GM23338 (cell line): Measurements from ENCODE around the gene LEFTY1. TPM values are rescaled to one million over a fixed set of nuclear protein-coding genes. Genes with fewer than 3 reads are reported as not detected.

ENCODE experiments used
- ATAC-seq: fragments of 200-7000 bp; cut with Tn5 transposase; 3 replicates; pipeline ENCODE4 v1.9.1; 2020
- DNase-seq: peaks from one replicate; pipeline ENCODE4 v3.0.0-alpha.2; 2015; ENCODE audit warnings: low spot score
- H2AFZ ChIP-seq: fragments of 200-600 bp; sonication (generic); 2 replicates; pipeline ENCODE4 v1.8.0; 2016; ENCODE audit warnings: antibody characterized with exemption, mild to moderate bottlenecking, moderate library complexity
- H3F3A ChIP-seq: fragments of 200-600 bp; sonication (generic); replicated peaks from 2 replicates; pipeline ENCODE4 v1.8.0; 2017; ENCODE audit warnings: antibody characterized with exemption, mixed run types, low read depth
- H3K27ac ChIP-seq: fragments of 200-600 bp; sonication (generic); 2 replicates; pipeline ENCODE4 v1.6.1; 2016; ENCODE audit warnings: low read depth
- H3K27me3 ChIP-seq: fragments of 200-600 bp; sonication (generic); 2 replicates; pipeline ENCODE4 v1.8.0; 2016; ENCODE audit warnings: mild to moderate bottlenecking, mixed run types, moderate library complexity; ENCODE audit not compliant: insufficient read depth
- H3K36me3 ChIP-seq: fragments of 200-600 bp; sonication (generic); 2 replicates; pipeline ENCODE4 v1.8.0; 2016; ENCODE audit warnings: mild to moderate bottlenecking; ENCODE audit not compliant: insufficient read depth
- H3K4me1 ChIP-seq: fragments of 200-600 bp; sonication (generic); 2 replicates; pipeline ENCODE4 v1.8.0; 2016; ENCODE audit warnings: mild to moderate bottlenecking, moderate library complexity; ENCODE audit not compliant: insufficient read depth
- H3K4me2 ChIP-seq: fragments of 200-600 bp; sonication (generic); 2 replicates; pipeline ENCODE4 v1.7.1; 2017; ENCODE audit warnings: mixed run types
- H3K4me3 ChIP-seq: fragments of 200-600 bp; sonication (generic); 2 replicates; pipeline ENCODE4 v1.6.1; 2016; ENCODE audit warnings: mixed run types
- H3K79me2 ChIP-seq: fragments of 200-600 bp; sonication (generic); replicated peaks from 2 replicates; pipeline ENCODE4 v1.8.0; 2017; ENCODE audit warnings: mild to moderate bottlenecking; ENCODE audit not compliant: insufficient read depth
- H3K9me2 ChIP-seq: fragments of 200-600 bp; sonication (generic); 2 replicates; pipeline ENCODE4 v1.8.0; 2017; ENCODE audit not compliant: insufficient read depth
- H4K20me1 ChIP-seq: fragments of 200-600 bp; sonication (generic); replicated peaks from 2 replicates; pipeline ENCODE4 v1.8.0; 2017; ENCODE audit warnings: mild to moderate bottlenecking; ENCODE audit not compliant: insufficient read depth
- H3K27ac Mint-ChIP-seq: 2 replicates; pipeline ENCODE4 v1.8.0; 2020; ENCODE audit warnings: inconsistent platforms, mild to moderate bottlenecking, moderate library complexity, mixed read lengths
- H3K27me3 Mint-ChIP-seq: 3 replicates; pipeline ENCODE4 v1.8.0; 2022; ENCODE audit warnings: low read depth, mild to moderate bottlenecking, moderate library complexity, mixed read lengths, inconsistent platforms; ENCODE audit not compliant: insufficient read depth, poor library complexity
- H3K36me3 Mint-ChIP-seq: 3 replicates; pipeline ENCODE4 v1.8.0; 2021; ENCODE audit warnings: low read depth, mild to moderate bottlenecking, inconsistent platforms, moderate library complexity, mixed read lengths
- H3K4me1 Mint-ChIP-seq: 3 replicates; pipeline ENCODE4 v1.8.0; 2020; ENCODE audit warnings: mild to moderate bottlenecking, inconsistent platforms, mixed read lengths
- H3K4me3 Mint-ChIP-seq: 3 replicates; pipeline ENCODE4 v1.8.0; 2021; ENCODE audit warnings: moderate library complexity, mild to moderate bottlenecking, inconsistent platforms, mixed read lengths
- H3K9me3 Mint-ChIP-seq: 3 replicates; pipeline ENCODE4 v1.8.0; 2020; ENCODE audit warnings: moderate library complexity, mild to moderate bottlenecking, inconsistent platforms, mixed read lengths
- CREB1 ChIP-seq: fragments of 250-450 bp; sonication (Bioruptor Pico); IDR thresholded peaks from 2 replicates; pipeline ENCODE4 v1.5.0; 2020; ENCODE audit warnings: low read depth, mild to moderate bottlenecking, moderate library complexity
- CTCF ChIP-seq, 2 experiments: fragments of 200-600 bp in 1 of 2; sonication (generic) in 1 of 2; conservative IDR thresholded peaks; 2 replicates each; pipeline versions ENCODE4 v1.5.1 to v1.6.1; 2016 to 2017; ENCODE audit warnings: antibody characterized with exemption in 2 of 2, low read depth in 2 of 2, mild to moderate bottlenecking in 2 of 2, moderate library complexity in 1 of 2
- EZH2 ChIP-seq: fragments of 200-600 bp; sonication (generic); IDR thresholded peaks from one replicate; pipeline ENCODE4 v1.8.0; 2017; ENCODE audit warnings: antibody characterized with exemption, mild to moderate bottlenecking, low read depth; ENCODE audit not compliant: unreplicated experiment
- JUNB ChIP-seq: IDR thresholded peaks from one replicate; pipeline ENCODE4 v1.6.1; 2016; ENCODE audit warnings: antibody characterized with exemption; ENCODE audit not compliant: unreplicated experiment
- POLR2AphosphoS5 ChIP-seq: IDR thresholded peaks from 2 replicates; pipeline ENCODE4 v1.6.1; 2016; ENCODE audit warnings: antibody characterized with exemption, low read depth
- STAT1 ChIP-seq: IDR thresholded peaks from one replicate; pipeline ENCODE4 v1.6.1; 2016; ENCODE audit warnings: antibody characterized with exemption; ENCODE audit not compliant: unreplicated experiment
- ZNF114 ChIP-seq: fragments of 250-450 bp; sonication (Bioruptor Pico); IDR thresholded peaks from 2 replicates; pipeline ENCODE4 v1.5.0; 2020; ENCODE audit warnings: mild to moderate bottlenecking, moderate library complexity
- ZNF462 ChIP-seq: fragments of 250-450 bp; sonication (Bioruptor Pico); IDR thresholded peaks from 2 replicates; pipeline ENCODE4 v1.5.0; 2020; ENCODE audit warnings: mild to moderate bottlenecking, moderate library complexity
- polyA plus RNA-seq: library from polyadenylated mRNA; unstranded; fragments of >200 nt; fragmentation: Nextera tagmentation; extraction: Ambion mirVana; gene quantifications from 2 replicates; pipeline ENCODE4 v1.2.1, GENCODE V29; 2016
- total RNA-seq: library from RNA; depleted of rRNA; stranded (reverse); fragments of >200 nt; shearing (Covaris generic); gene quantifications from 2 replicates; pipeline ENCODE4 v1.2.3, GENCODE V29; 2014

LEFTY1 gene
- total and polyA plus RNA-seq, 2 experiments from 2014 or later, result 27.5 to 65.4 TPM

- TF ChIP-seq ZNF462, result no peak
- TF ChIP-seq EZH2, result no peak
- no peak for TF ChIP-seq CREB1
- no peak for TF ChIP-seq STAT1
These were observed 42.3 kb downstream of the LEFTY1 start (continued) for GRCh38 chr1:225846331-225847310.

DNA sequence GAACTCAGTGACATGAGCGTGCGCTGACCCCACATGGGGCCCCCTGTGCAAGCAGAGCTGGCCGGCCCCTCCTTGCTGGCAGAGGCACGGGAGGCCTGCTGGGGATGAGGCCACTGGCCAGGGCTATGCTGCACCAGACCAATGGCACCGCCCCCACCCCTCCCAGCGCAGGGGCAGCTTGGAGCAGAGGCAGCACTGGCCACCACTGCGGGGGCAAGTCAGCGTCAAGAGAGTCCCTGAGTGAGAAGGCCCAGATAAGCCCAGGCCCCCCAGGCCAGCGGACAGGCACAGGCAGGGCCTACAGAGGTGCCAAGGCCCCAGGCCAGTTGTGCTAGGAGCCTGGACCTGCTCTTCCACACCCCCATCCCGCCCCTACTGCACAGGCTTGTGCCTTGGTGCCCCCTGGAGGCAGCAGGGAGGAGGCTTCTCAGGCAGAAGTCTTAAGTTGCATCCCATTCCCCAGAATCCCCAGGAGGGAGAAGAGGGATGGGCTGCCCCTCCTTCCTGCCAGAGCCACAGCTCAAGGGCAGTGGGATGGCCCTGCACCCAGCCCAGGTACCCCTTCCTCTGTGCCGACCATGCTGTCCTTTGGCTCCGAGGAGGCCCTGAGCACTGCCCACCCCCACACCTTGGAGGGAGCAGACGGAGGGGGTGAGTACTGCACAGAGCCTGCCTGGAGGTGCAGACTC, 43.2 kb downstream of the LEFTY1 start:
- Histone ChIP-seq H4K20me1 (no peaks in the 10 kb centered on the region; the same call in 1 of the 2 replicates), H3K36me3 (peaks cover 2% of the 10 kb centered on the region; the same call in 1 of the 2 replicates), H3K4me3 (no peak overlapping the region), H3K27ac (peak overlapping the region; percentile 72; the same call in 1 of the 2 replicates), H2AFZ (no peak overlapping the region), H3K4me2 (peak overlapping the region; percentile 38; the same call in 1 of the 2 replicates), H3K79me2 (no peaks in the 10 kb centered on the region), H3K27me3 (no peaks in the 10 kb centered on the region), H3F3A (peaks cover 41% of the 10 kb centered on the region), H3K4me1 (peaks cover 8% of the 10 kb centered on the region), H3K9me2 (no peaks in the 10 kb centered on the region)
- Mint-ChIP-seq H3K4me1 (peaks cover 29% of the 10 kb centered on the region), H3K27me3 (peaks cover 17% of the 10 kb centered on the region), H3K9me3 (peaks cover 6% of the 10 kb centered on the region), H3K27ac (no peak overlapping the region), H3K4me3 (no peak overlapping the region), H3K36me3 (peaks cover 57% of the 10 kb centered on the region)
- ATAC-seq, result peak; percentile 91
- peak; percentile 97 for DNase-seq
- no peak for TF ChIP-seq ZNF114 (CRISPR knock-in tag)
- TF ChIP-seq JUNB, result no peak
- peak; percentile 69 for TF ChIP-seq POLR2AphosphoS5
- no peak for TF ChIP-seq CREB1
- peak; percentile 79 to 98 for TF ChIP-seq CTCF (conservative IDR thresholded peaks at IDR 0.05; ENCODE audit: low read depth in 2 of 2)
